22Rv1 (cell line): ENCODE results near the gene ZBTB45.

ENCODE experiments used
- H3K27ac ChIP-seq: fragments of 450-650 bp; 2 replicates; pipeline ENCODE4 v1.5.1; 2017
- ZFX ChIP-seq: fragments of 450-650 bp; IDR thresholded peaks from 2 replicates; pipeline ENCODE4 v1.6.1; 2017; ENCODE audit warnings: antibody characterized with exemption, borderline replicate concordance
- TF ChIP-seq, protein P1 (sequence below): fragments of 450-650 bp; IDR thresholded peaks from 2 replicates; pipeline ENCODE4 v1.5.1; 2017; ENCODE audit warnings: mild to moderate bottlenecking

ZBTB45 gene

DNA sequence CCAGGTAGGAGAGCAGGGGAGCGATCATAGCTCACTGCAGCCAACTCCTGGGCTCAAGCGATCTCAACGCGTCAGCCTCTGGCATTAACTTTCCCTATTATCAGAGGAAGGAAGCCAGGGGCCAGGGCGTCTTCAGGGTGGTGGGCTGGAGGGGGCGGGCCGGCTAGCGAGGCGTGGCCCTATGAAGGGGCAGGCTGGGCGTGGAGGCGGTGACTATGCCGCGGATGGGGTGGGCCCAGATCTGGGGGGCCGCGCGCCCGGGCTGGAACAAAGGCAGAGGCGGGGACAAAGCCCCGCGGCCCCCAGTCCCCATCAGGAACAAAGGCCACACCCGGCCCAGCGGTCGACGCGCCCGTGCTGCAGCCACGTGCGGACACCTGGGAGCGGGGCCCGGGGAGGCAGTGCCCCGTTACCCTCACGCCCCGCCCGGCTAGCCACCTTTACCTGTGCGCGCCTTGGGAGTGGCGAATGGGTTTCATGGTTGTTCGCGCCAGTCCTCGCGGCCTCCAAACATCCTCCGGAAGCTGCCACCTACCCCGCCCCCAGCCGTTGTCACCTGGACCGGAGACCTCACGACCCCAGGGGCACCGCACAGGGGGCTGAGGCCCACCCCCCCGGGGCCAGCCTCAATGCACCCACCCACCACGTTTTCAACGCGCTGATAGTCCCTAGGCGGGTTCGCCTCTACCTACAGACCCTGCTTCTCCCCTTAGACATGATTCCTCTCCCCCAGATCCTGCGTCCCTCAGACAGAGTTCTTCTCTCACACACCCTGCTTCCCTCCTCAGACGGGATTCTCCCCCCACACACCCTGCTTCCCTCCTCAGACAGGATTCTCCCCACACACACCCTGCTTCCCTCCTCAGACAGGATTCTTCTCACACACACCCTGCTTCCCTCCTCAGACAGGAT is 18.9 kb upstream of the ZBTB45 start:
- TF ChIP-seq ZFX, result no peak
- TF ChIP-seq, protein P1, sequence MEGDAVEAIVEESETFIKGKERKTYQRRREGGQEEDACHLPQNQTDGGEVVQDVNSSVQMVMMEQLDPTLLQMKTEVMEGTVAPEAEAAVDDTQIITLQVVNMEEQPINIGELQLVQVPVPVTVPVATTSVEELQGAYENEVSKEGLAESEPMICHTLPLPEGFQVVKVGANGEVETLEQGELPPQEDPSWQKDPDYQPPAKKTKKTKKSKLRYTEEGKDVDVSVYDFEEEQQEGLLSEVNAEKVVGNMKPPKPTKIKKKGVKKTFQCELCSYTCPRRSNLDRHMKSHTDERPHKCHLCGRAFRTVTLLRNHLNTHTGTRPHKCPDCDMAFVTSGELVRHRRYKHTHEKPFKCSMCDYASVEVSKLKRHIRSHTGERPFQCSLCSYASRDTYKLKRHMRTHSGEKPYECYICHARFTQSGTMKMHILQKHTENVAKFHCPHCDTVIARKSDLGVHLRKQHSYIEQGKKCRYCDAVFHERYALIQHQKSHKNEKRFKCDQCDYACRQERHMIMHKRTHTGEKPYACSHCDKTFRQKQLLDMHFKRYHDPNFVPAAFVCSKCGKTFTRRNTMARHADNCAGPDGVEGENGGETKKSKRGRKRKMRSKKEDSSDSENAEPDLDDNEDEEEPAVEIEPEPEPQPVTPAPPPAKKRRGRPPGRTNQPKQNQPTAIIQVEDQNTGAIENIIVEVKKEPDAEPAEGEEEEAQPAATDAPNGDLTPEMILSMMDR, result no peak
- peak overlapping the region; percentile 13; the same call in 1 of the 2 replicates for H3K27ac ChIP-seq

DNA sequence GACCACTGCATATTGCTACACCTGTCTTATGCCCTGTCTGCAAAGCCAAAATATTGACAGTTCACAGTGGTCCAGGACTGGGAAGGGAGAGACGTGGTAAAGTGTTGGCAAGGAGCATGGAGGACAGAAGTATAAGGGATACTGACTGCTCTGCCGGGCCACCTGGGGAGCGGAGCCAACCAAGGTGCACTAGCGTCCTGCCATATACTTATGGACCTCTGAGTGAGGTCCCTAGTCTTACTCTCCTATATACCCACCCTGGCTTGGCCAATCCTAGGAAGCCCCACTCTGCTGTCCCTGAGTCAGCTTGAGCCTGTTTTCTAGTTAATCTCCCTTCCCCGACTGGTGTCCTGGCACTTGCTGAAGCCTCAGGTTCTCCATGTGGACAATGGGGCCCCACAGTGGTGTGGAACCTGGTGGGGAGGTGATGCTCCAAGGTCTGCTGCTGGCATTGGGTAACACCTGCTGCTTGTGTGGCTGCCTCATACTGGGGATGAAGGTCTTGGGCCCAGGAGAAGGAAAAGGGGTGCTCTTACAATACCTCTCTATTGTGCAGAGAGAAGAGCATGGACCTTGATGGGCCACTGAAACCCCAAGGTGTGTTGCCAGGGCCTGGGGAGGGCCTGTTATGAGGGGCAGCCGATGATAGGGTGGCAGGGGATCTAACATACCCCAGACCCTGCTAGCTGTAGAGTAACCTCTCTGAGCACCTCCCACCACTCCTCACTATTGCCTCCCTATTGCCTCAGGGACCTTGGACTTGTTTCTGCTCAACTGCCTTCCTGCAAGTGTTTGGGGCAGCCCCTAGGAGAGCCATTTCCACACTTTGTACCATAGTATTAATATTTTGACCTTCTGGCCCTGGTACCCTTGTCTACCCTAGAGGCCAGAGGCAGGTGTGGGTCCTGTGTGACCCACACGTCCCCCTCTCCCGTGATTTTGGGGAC is 17.5 kb upstream of the ZBTB45 start:
- H3K27ac ChIP-seq, result no peak overlapping the region
- TF ChIP-seq, protein P1, result no peak
- no peak for TF ChIP-seq ZFX

DNA sequence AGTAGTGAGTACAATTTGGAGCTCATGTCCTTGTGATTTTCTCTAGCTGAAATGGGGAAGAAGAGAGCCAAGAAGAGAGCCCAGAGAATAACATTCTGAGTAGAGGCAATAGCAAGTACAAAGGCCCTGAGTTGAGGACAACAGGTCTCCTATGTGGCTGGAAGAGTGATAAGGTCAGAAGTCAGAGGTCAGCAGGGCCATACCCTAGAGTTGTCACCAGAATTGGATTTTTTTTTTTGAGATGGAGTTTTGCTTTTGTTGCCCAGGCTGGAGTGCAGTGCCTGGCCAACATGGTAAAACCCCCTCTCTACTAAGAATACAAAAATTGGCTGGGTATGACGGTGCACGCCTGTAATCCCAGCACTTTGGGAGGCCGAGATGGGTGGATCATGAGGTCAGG is 16.2 kb upstream of the ZBTB45 start:
- TF ChIP-seq ZFX, result no peak
- TF ChIP-seq, protein P1, result no peak
- no peak overlapping the region for H3K27ac ChIP-seq

DNA sequence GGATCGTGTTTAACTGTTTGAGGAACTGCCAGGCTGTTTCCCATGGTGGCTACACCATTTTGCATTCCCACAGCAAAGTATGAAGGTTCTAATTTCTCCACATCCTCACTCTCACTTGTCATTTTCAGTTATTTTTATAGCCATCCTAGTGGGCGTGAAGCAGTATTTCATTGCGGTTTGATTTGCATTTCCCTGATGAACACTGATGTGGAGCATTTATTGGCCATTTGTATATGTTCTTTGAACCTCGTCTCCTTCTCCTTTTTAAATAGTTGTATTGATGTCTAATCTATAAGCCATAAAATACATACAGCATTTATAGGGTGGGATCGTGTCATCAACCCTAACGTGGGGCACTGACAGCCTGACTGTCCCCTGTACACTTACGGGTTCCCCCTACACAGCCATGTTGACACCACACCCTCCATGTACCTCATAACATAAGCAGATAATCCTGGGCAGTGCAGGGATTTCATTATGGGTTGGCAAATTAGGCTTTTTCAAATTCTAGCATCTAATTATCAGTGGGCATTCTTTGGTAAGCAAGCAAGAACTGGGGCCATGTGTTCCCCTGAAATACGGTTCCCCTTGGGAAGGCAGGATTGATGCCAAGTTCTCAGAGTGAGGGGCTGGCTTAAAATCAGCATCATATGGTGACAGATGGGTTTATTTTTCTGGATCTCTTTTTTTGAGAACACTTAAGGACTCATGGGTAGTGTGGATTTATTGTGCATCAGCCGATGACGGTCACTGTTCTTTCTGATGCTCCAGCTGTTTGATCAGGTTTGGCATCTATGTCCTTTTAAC is 11.6 kb upstream of the ZBTB45 start:
- TF ChIP-seq ZFX, result no peak
- TF ChIP-seq, protein P1, result no peak
- H3K27ac ChIP-seq, result no peak overlapping the region

DNA sequence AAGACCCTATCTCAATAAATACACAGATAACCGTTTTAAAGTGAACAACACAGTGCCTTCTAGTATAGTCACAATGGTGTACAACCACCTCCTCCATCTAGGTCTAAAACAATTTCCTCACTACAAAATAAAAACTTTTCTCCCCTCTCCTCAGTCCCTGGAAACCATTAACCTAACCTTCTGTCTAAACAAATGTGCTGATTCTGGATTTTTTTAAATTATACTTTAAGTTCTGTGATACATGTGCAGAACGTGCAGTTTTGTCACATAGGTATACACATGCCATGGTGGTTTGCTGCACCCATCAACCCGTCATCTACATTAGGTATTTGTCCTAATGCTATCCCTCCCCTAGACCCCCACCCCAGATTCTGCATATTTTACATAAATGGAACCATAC is 9.8 kb upstream of the ZBTB45 start:
- TF ChIP-seq ZFX, result no peak
- TF ChIP-seq, protein P1, result no peak
- H3K27ac ChIP-seq, result no peak overlapping the region

DNA sequence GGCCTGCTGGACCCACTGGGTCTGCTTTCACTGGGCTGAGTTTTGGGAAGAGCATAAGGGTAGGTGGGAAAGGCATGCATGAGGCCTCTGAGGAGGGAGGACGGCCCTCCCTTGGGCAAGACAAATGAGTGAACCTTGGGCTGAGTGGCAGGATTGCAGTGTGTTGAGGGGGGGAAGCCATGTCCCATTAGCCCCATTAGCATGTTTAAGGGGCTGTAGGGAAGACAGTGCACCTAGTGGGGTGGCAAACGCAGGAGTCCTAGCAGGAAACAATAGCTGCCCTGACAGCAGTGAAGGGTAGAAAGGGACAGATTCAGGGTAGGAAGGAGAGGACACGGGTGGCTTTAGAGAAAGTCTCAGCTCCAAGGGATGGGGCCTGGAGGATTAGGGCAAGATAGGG is 3.1 kb upstream of the ZBTB45 start:
- TF ChIP-seq ZFX, result no peak
- TF ChIP-seq, protein P1, result no peak
- no peak overlapping the region for H3K27ac ChIP-seq
